Stomach (tissue), 9 donors: ENCODE measurements around the gene AFAP1L1. TPM values are rescaled to one million over a fixed set of nuclear protein-coding genes. Genes with fewer than 3 reads are reported as not detected.

Source experiments
- DNase-seq, 2 donors: peaks; one replicate each; pipeline versions ENCODE4 v3.0.0 to v3.0.0-alpha.2; 2013 to 2019
- H3K27ac ChIP-seq, 5 donors: fragments of 200-600 bp in 4 of 5; sonication (generic) in 4 of 5; one replicate each; pipeline ENCODE4 v1.5.1; 2013 to 2019; ENCODE audit warnings: mild to moderate bottlenecking in 1 of 5, moderate library complexity in 1 of 5
- H3K27me3 ChIP-seq, 3 donors: fragments of 200-600 bp; sonication (generic); one replicate each; pipeline ENCODE4 v1.5.1; 2017 to 2019; ENCODE audit warnings: mixed run types in 1 of 3
- H3K36me3 ChIP-seq, 4 donors: fragments of 200-600 bp; sonication (generic); 1 replicate in 3 of 4; 2 replicates in 1 of 4; pipeline ENCODE4 v1.5.1; 2016 to 2019
- H3K4me1 ChIP-seq, 4 donors: fragments of 200-600 bp; sonication (generic); one replicate each; pipeline ENCODE4 v1.5.1; 2016 to 2019
- H3K4me3 ChIP-seq, 4 donors: fragments of 200-600 bp; sonication (generic) in 3 of 4; one replicate each; pipeline ENCODE4 v1.5.1; 2016 to 2019; ENCODE audit warnings: mild to moderate bottlenecking in 1 of 4
- H3K9me3 ChIP-seq, 4 donors: fragments of 200-600 bp; sonication (generic); one replicate each; pipeline ENCODE4 v1.5.1; 2016 to 2019
- EP300 ChIP-seq: sonication (generic); formaldehyde crosslinking; IDR thresholded peaks from one replicate; pipeline ENCODE4 v1.6.1; 2017; ENCODE audit warnings: antibody characterized with exemption
- POLR2A ChIP-seq, 4 donors: fragments of 450-650 bp; IDR thresholded peaks; one replicate each; pipeline ENCODE4 v1.6.1; 2016; ENCODE audit warnings: antibody characterized with exemption in 4 of 4, control low read depth in 2 of 4, mild to moderate bottlenecking in 1 of 4, moderate library complexity in 1 of 4
- POLR2AphosphoS5 ChIP-seq, 3 donors: sonication (generic); formaldehyde crosslinking; IDR thresholded peaks; one replicate each; pipeline ENCODE4 v1.6.1; 2016; ENCODE audit warnings: antibody characterized with exemption in 3 of 3
- WGBS, 5 donors: extraction: QIAGEN DNeasy Blood & Tissue Kit in 3 of 5; methylation state at CpG; one replicate each; pipeline versions ENCODE4 v1.1.5 to v1.1.7; 2013 to 2018; 5-methylcytosine and 5-hydroxymethylcytosine counted together
- intact Hi-C: fragments of 100-400 bp; cut with DNase I; formaldehyde crosslinking; loops from one replicate; pipeline ENCODE4 v1.15.1; 2023; ENCODE audit warnings: low total_unique reads
- polyA plus RNA-seq, 3 donors: library from polyadenylated mRNA; stranded (reverse); fragments of 200-250 nt; gene quantifications; one replicate each; pipeline ENCODE4 v1.2.3, GENCODE V29; 2013
- total RNA-seq, 5 donors: library from RNA; depleted of rRNA; stranded (reverse); fragments of >200 nt; gene quantifications; one replicate each; pipeline versions ENCODE4 v1.1.0 to v1.2.3, GENCODE V29; 2014 to 2016
- TF ChIP-seq, protein P1 (sequence below), 7 experiments: fragments of 450-650 bp in 4 of 7; fragments of 200-600 bp in 3 of 7; sonication (generic) in 3 of 7; IDR thresholded peaks; one replicate each; pipeline ENCODE4 v1.5.1; 2016 to 2019; ENCODE audit warnings: antibody characterized with exemption in 7 of 7, control low read depth in 2 of 7, mild to moderate bottlenecking in 1 of 7
- donor health status: healthy with polysubstance abuse.
- donor health status: Bipolar disorder and iron deficiency.
- donor health status: healthy.

AFAP1L1 gene
- total and polyA plus RNA-seq, 8 donors, result 0.29 to 66.5 (median 3.3) TPM

- intact Hi-C loops, result no loop called here
- WGBS, 5 donors, result 89 to 94% (median 92%) methylated on average over 7 to 12 of the region's 12 CpGs
Observed at GRCh38 chr5:149362541-149362940, 90.9 kb downstream of the AFAP1L1 start.

DNA sequence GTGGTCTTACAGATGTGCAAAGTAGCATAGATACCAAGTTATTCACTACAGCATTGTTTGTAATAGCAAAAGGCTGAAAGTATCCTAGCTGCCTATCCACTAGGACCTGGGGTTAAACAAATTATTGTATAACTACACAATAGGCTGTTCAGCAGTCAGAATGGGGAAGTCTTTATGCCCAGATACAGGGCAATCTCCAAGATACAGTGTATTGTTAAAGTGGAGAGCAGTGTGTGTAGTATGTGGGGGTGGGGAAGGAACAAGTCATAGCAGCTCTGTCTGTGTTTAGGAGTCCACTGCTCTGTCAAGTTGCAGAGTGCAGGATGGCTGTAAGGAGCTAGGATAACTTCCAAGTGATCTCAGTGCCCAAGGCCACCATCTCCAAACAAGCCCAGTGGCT lies 91.7 kb downstream of the AFAP1L1 start:
- no peak for DNase-seq
- Histone ChIP-seq H3K36me3 (no peaks in the 10 kb centered on the region), H3K4me3 (no peak overlapping the region), H3K27me3 (no peaks in the 10 kb centered on the region), H3K27ac (no peak overlapping the region), H3K9me3 (no peaks in the 10 kb centered on the region), H3K4me1 (peaks cover 1 to 23% (median 13%) of the 10 kb centered on the region in 4 donors)
- intact Hi-C loops, result no loop called here
- TF ChIP-seq EP300 (no peak), POLR2A (IDR thresholded peaks at IDR 0.05) (no peak), POLR2AphosphoS5 (IDR thresholded peaks at IDR 0.05) (no peak)
- TF ChIP-seq, protein P1, sequence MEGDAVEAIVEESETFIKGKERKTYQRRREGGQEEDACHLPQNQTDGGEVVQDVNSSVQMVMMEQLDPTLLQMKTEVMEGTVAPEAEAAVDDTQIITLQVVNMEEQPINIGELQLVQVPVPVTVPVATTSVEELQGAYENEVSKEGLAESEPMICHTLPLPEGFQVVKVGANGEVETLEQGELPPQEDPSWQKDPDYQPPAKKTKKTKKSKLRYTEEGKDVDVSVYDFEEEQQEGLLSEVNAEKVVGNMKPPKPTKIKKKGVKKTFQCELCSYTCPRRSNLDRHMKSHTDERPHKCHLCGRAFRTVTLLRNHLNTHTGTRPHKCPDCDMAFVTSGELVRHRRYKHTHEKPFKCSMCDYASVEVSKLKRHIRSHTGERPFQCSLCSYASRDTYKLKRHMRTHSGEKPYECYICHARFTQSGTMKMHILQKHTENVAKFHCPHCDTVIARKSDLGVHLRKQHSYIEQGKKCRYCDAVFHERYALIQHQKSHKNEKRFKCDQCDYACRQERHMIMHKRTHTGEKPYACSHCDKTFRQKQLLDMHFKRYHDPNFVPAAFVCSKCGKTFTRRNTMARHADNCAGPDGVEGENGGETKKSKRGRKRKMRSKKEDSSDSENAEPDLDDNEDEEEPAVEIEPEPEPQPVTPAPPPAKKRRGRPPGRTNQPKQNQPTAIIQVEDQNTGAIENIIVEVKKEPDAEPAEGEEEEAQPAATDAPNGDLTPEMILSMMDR (IDR thresholded peaks at IDR 0.05), result no peak

More at GRCh38 chr5:149362541-149362940, 90.9 kb downstream of the AFAP1L1 start:
- H3K36me3 ChIP-seq, result no peaks in the 10 kb centered on the region
- H3K9me3 ChIP-seq, result no peaks in the 10 kb centered on the region
- no peak for DNase-seq
- H3K4me3 ChIP-seq, result no peak overlapping the region
- no peak overlapping the region for H3K27ac ChIP-seq
- no peaks in the 10 kb centered on the region for H3K27me3 ChIP-seq
- H3K4me1 ChIP-seq, result peaks cover 7 to 20% (median 12%) of the 10 kb centered on the region in 4 donors
- no peak for TF ChIP-seq POLR2A (IDR thresholded peaks at IDR 0.05)
- no peak for TF ChIP-seq POLR2AphosphoS5 (IDR thresholded peaks at IDR 0.05)
- TF ChIP-seq EP300, result no peak
- TF ChIP-seq, protein P1 (IDR thresholded peaks at IDR 0.05), result no peak

DNA sequence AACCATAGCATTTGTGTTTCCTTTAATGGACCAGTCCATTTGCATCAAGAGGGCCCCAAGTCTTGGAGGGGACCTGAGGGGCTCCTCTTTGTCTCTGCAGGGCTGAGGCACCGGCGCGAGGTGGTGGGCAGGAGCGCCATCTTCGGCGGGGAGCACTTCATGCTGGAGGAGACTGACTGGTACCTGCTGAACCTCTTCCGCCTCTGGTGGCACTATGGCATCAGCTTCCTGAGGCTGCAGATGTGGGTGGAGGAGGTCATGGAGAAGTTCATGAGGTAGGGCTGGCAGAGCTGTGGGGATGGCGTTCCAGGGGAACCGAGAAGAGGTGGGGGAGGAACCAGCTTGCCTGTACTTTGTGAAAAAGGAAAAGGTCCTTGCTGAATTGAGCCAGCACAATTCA lies 92.3 kb downstream of the AFAP1L1 start:
- Histone ChIP-seq H3K9me3 (no peaks in the 10 kb centered on the region), H3K36me3 (no peaks in the 10 kb centered on the region), H3K27me3 (no peaks in the 10 kb centered on the region), H3K4me3 (no peak overlapping the region), H3K4me1 (peaks cover 0 to 18% (median 9%) of the 10 kb centered on the region in 4 donors), H3K27ac (no peak overlapping the region)
- WGBS, 5 donors, result 94 to 97% (median 95%) methylated on average over 9 of the region's 9 CpGs
- intact Hi-C loops, result no loop called here
- no peak for TF ChIP-seq POLR2A (IDR thresholded peaks at IDR 0.05)
- no peak for TF ChIP-seq EP300
- no peak for DNase-seq

DNA sequence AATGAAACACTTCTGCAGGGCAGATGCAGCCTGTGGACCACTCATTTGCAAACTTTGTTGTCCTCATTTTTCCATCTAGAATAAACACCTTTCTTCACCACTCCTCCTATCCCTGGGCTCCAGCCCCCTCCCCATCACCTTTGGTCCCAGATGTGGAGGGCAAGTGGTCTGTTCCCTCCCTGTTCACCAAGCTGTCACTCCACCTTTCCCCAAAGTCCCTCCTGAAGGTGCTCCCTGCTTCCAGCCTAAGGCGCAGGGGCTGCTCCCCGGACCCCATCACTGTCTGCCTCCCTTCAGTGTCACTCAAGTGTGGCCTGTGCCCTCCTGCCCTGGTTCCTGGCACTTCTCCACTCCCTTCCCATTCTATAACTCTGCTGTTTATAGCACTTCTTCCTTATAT lies 93.1 kb downstream of the AFAP1L1 start:
- intact Hi-C loops, result no loop called here
- no peak for DNase-seq

DNA sequence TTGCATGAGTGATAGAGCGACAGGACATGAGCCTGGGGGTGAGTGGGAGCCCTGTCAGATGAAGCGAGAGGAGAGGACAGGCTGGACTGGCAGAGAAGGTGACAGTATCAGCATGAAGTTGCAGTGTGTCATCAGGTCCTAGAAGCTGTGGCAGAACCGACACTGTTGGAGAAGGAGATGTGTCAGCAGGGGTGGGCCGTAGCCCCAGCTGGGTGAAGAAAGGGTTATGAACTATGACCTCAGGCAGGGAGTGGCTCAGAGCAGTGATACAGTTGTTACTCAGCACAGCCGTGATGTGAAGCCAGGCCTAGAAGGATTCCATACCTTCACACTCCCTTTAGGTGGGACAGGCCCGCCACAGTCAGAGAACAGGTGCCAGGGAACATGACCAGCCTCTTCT lies 93.8 kb downstream of the AFAP1L1 start:
- Histone ChIP-seq H3K36me3 (no peaks in the 10 kb centered on the region), H3K9me3 (no peaks in the 10 kb centered on the region), H3K4me1 (peaks cover 0 to 14% (median 9%) of the 10 kb centered on the region in 4 donors), H3K27me3 (no peaks in the 10 kb centered on the region), H3K4me3 (no peak overlapping the region), H3K27ac (no peak overlapping the region)
- 87 to 95% (median 88%) methylated on average over 5 to 6 of the region's 6 CpGs for WGBS, 5 donors
- TF ChIP-seq EP300 (no peak), POLR2A (IDR thresholded peaks at IDR 0.05) (no peak), POLR2AphosphoS5 (IDR thresholded peaks at IDR 0.05) (no peak)
- TF ChIP-seq, protein P1 (IDR thresholded peaks at IDR 0.05), result no peak
- no peak for DNase-seq
- intact Hi-C loops, result no loop called here

More for the DNA sequence above, 93.1 kb downstream of the AFAP1L1 start:
- Histone ChIP-seq H3K27ac (no peak overlapping the region), H3K36me3 (no peaks in the 10 kb centered on the region), H3K4me1 (peaks cover 0 to 14% (median 9%) of the 10 kb centered on the region in 4 donors), H3K4me3 (no peak overlapping the region), H3K27me3 (no peaks in the 10 kb centered on the region), H3K9me3 (no peaks in the 10 kb centered on the region)
- TF ChIP-seq POLR2AphosphoS5 (IDR thresholded peaks at IDR 0.05) (no peak), EP300 (no peak), POLR2A (IDR thresholded peaks at IDR 0.05) (no peak)
- TF ChIP-seq, protein P1 (IDR thresholded peaks at IDR 0.05), result no peak
- 86 to 94% (median 91%) methylated on average over 2 of the region's 2 CpGs for WGBS, 5 donors
